ENCODE results near the gene XPOT. TPM values are rescaled to one million over a fixed set of nuclear protein-coding genes. Genes with fewer than 3 reads are reported as not detected.

Gene XPOT
- total RNA-seq, 1 experiment from 2014 or later = 130 TPM

GRCh38 chr12:64457032-64457431 lies 52.8 kb downstream of the XPOT start:
- Histone ChIP-seq H3T11ph (ENCODE audit: low read length) (no peak overlapping the region), H3K27ac (ENCODE audit: insufficient read length, low read depth, low read length) (no peak overlapping the region), H2AK5ac (ENCODE audit: insufficient read length, low read length) (no peak overlapping the region), H4K5ac (ENCODE audit: insufficient read length, low read depth, low read length) (no peak overlapping the region), H3K9ac (ENCODE audit: extremely low read depth, insufficient read length, low read length) (no peak overlapping the region), H3K18ac (ENCODE audit: insufficient read length, low read depth, low read length) (no peak overlapping the region), H3K79me1 (ENCODE audit: insufficient read depth, low read depth, low read length, poor library complexity, severe bottlenecking) (peaks cover 7% of the 10 kb centered on the region), H2BK120ac (ENCODE audit: low read depth, low read length, poor library complexity, severe bottlenecking) (no peak overlapping the region), H3K23ac (ENCODE audit: insufficient read length, low read depth, low read length) (no peak overlapping the region), H3K79me2 (ENCODE audit: insufficient read depth, low read length) (peaks cover 19% of the 10 kb centered on the region; the same call in 1 of the 2 replicates), H3K4me2 (ENCODE audit: insufficient read depth, insufficient read length, low read length) (no peak overlapping the region), H3K27me3 (ENCODE audit: insufficient read depth, low read length) (no peaks in the 10 kb centered on the region), H2AFZ (ENCODE audit: low read length) (no peak overlapping the region), H3K9me3 (ENCODE audit: control insufficient read depth, low read depth, low read length) (no peaks in the 10 kb centered on the region), H3K4me1 (ENCODE audit: insufficient read depth, low read length) (peaks cover 2% of the 10 kb centered on the region; the same call in 1 of the 2 replicates), H4K91ac (ENCODE audit: insufficient read length, low read depth, low read length) (no peak overlapping the region), H2BK20ac (ENCODE audit: low read depth, low read length, poor library complexity, severe bottlenecking) (no peak overlapping the region), H3K4ac (ENCODE audit: low read depth, low read length) (no peak overlapping the region), H3K14ac (ENCODE audit: insufficient read depth, low read length) (no peak overlapping the region), H2BK15ac (ENCODE audit: low read depth, low read length) (no peak overlapping the region), H3K56ac (ENCODE audit: insufficient read length, low read depth, low read length) (no peak overlapping the region), H4K20me1 (ENCODE audit: control insufficient read depth, insufficient read depth, insufficient read length) (no peaks in the 10 kb centered on the region), H3K23me2 (ENCODE audit: insufficient read length, low read depth, low read length, poor library complexity, severe bottlenecking) (peaks cover 4% of the 10 kb centered on the region), H4K8ac (replicated peaks; ENCODE audit: insufficient read length, low read depth, low read length) (no peak overlapping the region), H2BK5ac (ENCODE audit: insufficient read length, low read length) (no peak overlapping the region), H2BK12ac (ENCODE audit: insufficient read length, low read depth, low read length) (no peak overlapping the region)
- H3K27me3 Mint-ChIP-seq (ENCODE audit: low read depth) = no peaks in the 10 kb centered on the region
- no peak overlapping the region for H3K4me3 Mint-ChIP-seq
- no peaks in the 10 kb centered on the region for H3K9me3 Mint-ChIP-seq
- TF ChIP-seq, protein P1, sequence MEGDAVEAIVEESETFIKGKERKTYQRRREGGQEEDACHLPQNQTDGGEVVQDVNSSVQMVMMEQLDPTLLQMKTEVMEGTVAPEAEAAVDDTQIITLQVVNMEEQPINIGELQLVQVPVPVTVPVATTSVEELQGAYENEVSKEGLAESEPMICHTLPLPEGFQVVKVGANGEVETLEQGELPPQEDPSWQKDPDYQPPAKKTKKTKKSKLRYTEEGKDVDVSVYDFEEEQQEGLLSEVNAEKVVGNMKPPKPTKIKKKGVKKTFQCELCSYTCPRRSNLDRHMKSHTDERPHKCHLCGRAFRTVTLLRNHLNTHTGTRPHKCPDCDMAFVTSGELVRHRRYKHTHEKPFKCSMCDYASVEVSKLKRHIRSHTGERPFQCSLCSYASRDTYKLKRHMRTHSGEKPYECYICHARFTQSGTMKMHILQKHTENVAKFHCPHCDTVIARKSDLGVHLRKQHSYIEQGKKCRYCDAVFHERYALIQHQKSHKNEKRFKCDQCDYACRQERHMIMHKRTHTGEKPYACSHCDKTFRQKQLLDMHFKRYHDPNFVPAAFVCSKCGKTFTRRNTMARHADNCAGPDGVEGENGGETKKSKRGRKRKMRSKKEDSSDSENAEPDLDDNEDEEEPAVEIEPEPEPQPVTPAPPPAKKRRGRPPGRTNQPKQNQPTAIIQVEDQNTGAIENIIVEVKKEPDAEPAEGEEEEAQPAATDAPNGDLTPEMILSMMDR (conservative IDR thresholded peaks at IDR 0.05) = no peak
- no peak for DNase-seq
- no CpG with 5 or more reads among the region's 6 CpGs for WGBS (ENCODE audit: extremely low coverage, insufficient read length, low lambda C conversion rate)
- H3K4me1 Mint-ChIP-seq = peaks cover 15 to 20% of the 10 kb centered on the region in 2 experiments
- H3K27ac Mint-ChIP-seq = no peak overlapping the region
- peaks cover 9 to 34% (median 24%) of the 10 kb centered on the region in 3 experiments; a peak in 6 of 7 replicates for H3K36me3 Mint-ChIP-seq (ENCODE audit: insufficient read depth in 1 of 3, low read depth in 3 of 3)
